GM18499 (cell line): ENCODE results near the gene ANXA4.
"Not testable (repeated sequence)": the region's sequence is repeated elsewhere in the genome, so short reads cannot be mapped to it uniquely, and the experiment has no call there.

Experiments used
- ATAC-seq: cut with Tn5 transposase; IDR thresholded peaks from one replicate; pipeline ENCODE4 v1.9.1; 2021; ENCODE audit warnings: moderate number of reproducible peaks; ENCODE audit not compliant: insufficient read depth, unreplicated experiment

The ANXA4 gene

GRCh38 chr2:69798909-69799526 is 57.1 kb downstream of the ANXA4 start:
- ATAC-seq: no peak

GRCh38 chr2:69801745-69802290 is 59.9 kb downstream of the ANXA4 start:
- ATAC-seq: no peak

- ATAC-seq: peak; percentile 44
These were observed 60.9 kb downstream of the ANXA4 start for GRCh38 chr2:69802781-69803367.

GRCh38 chr2:69804416-69804815 is 62.5 kb downstream of the ANXA4 start:
- no peak for ATAC-seq

- ATAC-seq: no peak
These were observed 64.0 kb downstream of the ANXA4 start for GRCh38 chr2:69805887-69806286.

GRCh38 chr2:69807821-69808540 is 66.0 kb downstream of the ANXA4 start:
- no peak for ATAC-seq

GRCh38 chr2:69810550-69810949 is 68.6 kb downstream of the ANXA4 start:
- no peak for ATAC-seq

- no peak for ATAC-seq
These were observed 69.1 kb downstream of the ANXA4 start for GRCh38 chr2:69811018-69811417.

GRCh38 chr2:69811591-69811990 is 69.7 kb downstream of the ANXA4 start:
- ATAC-seq: no peak

GRCh38 chr2:69815717-69816116 is 73.8 kb downstream of the ANXA4 start:
- no peak for ATAC-seq

- no peak for ATAC-seq
These were observed 75.1 kb downstream of the ANXA4 start for GRCh38 chr2:69816923-69817542.

GRCh38 chr2:69817729-69818501 is 76.0 kb downstream of the ANXA4 start:
- no peak for ATAC-seq

- ATAC-seq: no peak
These were observed 86.0 kb downstream of the ANXA4 start for GRCh38 chr2:69827796-69828540.

GRCh38 chr2:69828938-69829255 is 87.0 kb downstream of the ANXA4 start:
- no peak for ATAC-seq

GRCh38 chr2:69829256-69830044 is 87.5 kb downstream of the ANXA4 start, which contains the start of gene GMCL1:
Gene GMCL1 (plus strand): TSS chr2:69829660. CDS start chr2:69829893, 233 bp downstream.
- ATAC-seq: peak; percentile 90

GRCh38 chr2:69830045-69830905 is 88.3 kb downstream of the ANXA4 start:
- ATAC-seq: peak; percentile 18

- ATAC-seq: not testable (repeated sequence)
These were observed 88.9 kb downstream of the ANXA4 start for GRCh38 chr2:69830906-69831241.

- no peak for ATAC-seq
These were observed 89.5 kb downstream of the ANXA4 start for GRCh38 chr2:69831354-69831905.
